Retina (tissue), 1 donor: ENCODE data around the gene PXMP4.

Experiments
- DNase-seq: peaks from one replicate; pipeline ENCODE4 v3.0.0-alpha.2; 2016

The PXMP4 gene

DNA sequence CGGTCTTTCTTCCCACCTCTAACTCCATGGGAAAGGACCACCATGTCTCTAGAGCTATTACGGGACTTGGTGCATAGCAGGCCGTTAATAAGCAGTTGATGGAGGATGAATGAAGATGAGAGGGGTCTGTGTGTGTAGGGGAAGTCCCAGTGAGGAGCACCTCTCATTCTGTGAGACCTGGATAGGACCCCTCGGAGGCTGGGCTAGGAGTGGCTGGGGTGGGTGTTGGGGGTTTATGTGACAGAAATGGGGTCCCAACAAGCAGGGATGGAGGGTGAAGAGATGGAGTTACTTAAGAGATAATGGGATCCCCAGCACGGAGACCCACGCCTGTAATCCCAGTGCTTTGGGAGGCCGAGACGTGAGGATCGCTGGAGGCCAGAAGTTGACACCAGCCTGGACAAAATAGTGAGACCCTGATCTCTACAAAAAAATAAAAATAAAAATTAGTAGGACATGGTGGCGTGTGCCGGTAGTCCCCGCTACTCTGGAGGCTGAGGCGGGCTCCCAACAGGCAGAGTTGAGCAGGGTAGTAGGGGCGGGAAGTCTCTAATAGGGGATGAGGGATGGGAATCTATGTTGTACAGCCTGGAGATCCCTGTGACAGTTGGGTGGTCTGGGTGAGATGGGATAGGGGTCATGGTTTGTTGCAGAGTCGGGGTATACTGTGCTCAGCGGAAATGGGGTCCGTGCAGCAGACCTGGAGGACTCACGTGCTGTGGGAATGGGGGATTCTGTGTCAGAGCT is 11.0 kb upstream of the PXMP4 start:
- no peak for DNase-seq

DNA sequence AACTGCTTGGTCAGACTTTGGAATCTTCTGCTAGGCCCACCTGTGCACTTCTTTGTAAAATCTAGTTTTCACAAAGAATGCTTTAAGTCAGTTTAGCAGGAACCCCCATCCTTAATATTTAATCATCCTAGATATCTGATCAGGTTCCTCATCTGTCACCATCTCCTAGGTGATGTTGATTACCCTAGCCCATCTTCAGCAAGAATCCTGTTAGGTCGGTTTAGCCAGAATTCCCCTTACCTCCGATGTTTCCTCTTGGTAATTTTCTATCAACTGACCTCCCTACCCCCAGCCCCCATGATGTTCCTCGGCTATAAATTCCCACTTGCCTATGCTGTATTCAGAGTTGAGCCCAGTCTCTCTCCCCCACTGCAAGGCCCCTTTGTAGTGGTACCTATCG is 9.0 kb upstream of the PXMP4 start:
- no peak for DNase-seq

DNA sequence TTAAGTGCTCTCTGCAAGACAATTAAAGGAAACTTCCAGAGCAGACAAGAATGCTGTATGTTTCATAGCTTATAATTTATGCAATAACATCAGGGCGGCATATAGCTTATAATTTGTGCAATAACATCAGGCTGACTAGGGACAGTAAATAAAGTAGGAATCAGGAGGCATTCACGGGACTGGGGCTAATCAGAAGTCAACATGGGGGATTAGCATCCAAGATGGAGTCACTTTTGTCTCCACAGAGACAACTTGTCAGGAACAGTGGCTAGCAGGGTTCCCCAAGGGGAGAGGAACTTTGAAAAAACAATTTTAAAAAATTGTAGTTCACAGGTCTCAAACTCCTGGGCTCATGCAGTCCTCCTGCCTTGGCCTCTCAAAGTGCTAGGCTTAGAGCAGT is 8.4 kb upstream of the PXMP4 start:
- DNase-seq, result no peak

DNA sequence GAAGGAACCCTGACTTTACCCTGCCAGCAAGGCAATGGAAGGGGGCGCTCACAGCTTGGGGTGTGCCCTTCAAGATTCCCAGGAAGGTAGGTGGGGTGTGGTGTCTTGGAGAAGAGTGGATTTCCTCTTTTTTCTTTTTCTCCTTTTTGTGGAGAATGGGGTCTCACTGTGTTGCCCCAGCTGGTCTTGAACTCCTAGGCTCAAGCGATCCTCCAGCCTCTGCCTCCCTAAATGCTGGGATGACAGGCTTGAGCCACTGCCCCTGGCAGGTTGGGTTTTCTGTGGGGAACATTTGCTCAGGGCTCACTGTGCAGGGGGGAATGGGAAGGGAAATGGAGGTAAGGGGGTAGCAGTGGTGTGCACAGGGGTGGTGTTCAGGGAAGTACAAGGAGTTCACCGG is 7.7 kb upstream of the PXMP4 start:
- DNase-seq, result no peak

DNA sequence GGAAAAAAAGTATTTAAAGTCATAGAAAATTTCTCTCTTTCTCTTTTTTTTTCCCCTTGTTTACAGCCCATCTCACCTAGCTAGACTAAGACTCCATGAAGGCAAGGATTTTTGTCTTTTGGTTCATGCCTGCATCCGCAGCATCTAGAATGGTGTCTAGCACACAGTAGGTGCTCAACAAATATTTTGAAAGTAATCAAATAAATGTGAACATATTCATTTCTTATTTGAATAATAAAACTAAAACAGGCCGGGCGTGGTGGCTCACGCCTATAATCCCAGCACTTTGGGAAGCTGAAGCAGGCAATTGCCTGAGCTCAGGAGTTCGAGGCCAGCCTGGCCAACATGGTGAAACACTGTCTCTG is 7.0 kb upstream of the PXMP4 start:
- DNase-seq, result no peak

DNA sequence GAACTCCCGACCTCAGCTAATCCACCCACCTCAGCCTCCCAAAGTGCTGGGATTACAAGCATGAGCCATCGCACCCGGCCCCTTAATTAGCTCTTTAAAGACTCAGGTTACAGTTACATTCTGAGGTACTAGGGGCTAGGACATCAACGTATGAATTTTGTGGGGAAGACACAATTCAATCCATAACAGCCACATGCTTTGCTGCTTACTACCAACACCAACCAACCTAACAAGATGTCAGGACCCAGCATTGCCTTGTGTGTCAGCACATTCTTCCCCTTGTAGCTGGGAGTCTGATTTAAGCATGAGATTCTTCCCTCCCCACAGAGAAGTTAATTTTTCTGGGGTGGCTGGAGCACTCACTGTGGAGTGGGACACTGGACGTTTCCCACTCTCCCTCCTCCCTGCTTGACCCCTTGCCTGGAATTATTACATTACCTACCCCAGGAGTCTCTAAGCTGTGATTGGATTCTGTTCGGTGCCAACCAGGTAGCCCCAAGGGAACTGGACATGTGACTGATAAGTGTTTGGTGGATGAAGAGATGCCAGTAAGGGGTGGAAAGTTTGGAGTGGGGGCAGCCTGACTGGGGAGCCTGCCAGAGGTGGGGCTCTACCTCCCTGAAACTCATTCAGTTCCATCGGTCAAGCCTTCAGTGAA is 5.6 kb upstream of the PXMP4 start:
- DNase-seq, result no peak

DNA sequence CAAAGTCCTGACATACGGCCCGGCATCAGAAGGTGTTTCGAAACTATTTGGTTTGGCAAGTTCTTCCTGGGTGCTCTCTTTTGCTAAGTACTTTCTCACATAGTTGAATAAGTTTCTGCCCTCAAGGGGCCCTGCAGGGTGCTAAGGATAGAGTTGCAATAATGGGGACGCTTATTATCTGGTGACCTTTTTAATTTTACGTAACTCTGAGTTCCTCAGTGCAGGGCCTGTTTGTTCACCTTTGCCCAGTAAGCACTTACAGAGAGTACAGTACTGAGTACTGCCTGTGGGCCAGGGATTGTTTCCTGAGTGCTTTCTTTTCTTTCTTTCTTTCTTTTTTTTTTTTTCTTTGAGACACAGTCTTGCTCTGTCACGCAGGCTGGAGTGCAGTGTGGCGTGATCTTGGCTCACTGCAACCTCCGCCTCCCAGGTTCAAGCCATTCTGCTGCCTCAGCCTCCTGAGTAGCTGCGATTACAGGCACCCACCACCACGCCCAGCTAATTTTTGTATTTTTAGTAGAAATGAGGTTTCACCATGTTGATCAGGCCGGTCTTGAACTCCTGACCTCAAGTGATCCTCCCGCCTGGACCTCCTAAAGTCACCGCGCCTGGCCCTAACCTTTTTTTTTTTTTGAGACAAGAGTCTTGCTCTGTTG is 4.5 kb upstream of the PXMP4 start:
- no peak for DNase-seq

DNA sequence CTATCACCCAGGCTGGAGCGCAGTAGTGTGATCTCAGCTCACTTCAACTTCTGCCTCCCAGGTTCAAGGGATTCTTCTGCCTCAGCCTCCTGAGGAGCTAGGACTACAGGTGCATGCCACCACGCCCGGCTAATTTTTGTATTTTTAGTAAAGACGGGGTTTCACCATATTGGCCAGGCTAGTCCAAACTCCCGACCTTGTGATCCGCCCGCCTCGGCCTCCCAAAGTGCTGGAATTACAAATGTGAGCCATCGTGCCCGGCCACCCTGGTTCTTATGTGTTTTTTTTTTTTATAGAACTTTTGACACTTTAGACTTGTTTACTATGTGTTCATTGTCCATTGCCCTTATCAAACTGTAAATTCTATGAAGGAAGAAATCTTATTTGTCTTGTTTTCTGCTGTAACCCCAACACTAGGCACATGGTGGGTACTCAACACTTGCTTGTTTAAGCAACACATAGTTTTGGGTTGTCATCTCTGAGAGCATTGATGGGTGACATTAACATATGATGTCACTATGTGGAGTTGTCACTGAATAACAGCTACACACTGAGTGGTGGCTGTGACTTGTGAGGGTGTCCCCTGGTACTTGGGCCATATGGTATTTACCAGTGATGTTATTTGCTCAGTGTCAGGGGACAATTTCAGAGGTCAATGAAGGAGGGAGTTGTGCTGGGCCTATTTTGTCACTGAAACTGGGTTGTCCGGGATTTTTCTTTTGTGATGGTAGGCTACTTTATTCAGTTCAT is 1.5 kb upstream of the PXMP4 start:
- no peak for DNase-seq

DNA sequence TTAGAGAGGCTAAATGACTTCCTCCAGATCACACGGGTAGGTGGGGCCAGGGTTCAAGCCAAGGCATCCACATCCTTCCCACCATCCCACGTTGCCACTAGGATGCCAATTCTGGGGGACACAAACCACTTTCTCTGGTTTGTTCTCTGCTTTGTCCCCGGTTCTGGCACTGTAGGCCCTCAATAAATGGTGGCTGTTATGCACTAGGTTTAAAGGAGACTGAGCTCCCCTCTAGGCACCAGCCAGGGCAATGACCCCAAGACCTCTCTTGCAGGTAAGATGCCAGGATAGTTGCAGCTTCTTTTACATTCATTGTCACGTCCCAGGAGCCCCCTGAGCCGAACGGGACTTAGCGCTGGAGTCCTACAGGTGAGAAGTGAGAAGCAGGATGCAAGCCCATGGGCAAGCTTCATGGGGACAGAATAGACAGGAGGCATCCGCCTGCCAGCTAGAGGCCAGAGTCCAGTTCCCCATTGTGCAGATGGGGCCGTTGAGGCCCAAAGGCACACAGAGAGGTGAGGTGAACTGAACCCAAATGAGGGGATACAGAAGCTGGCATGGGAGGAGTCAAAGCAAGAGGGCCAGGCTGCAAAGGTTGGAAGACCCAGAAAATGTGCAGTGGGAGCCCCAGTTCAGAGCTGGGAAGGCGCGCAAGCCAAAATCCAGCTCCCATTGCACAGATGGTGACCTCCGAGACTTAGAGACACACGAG is 677 bp downstream of the PXMP4 start:
- DNase-seq, result no peak

DNA sequence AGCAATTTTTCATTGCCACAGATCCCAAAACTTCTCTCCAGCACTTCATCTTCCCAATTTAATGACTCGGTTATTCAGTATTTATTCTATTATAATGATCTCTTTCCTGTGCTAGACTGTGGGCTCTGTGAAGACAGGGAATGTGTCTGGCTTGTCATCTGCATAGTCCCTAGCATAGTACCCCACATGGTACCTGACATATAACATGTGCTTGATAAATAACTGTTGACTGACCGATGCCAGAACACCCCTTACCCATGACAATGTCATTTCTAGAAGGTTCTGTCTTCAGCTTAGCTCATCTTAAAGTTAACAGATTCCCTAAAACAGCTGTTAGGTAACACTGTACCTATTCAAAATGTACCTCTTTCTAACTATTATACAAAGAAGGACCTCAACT is 3.6 kb downstream of the PXMP4 start:
- DNase-seq, result no peak

DNA sequence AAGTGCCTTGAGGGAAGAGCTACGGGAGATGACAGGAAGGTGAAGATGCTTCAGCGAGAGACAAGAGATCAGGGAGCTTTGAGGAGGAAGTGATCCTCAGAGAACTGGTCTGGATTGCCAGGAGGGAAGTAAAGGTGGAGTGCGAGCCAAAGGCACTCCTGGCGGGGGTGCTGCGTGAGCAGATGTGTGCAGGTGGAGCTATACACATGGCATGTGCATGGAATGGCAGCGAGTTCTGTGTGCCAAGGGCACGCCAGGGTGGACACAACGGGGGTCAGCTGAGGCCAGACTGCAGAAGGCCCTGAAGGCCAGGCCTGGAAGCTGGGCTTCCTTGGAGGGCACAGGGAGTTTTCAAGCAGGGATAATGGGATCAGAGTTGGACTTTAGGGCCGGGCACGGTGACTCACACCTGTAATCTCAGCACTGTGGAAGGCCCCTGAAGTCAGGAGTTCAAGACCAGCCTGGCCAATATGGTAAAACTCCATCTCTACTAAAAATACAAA is 6.2 kb downstream of the PXMP4 start:
- DNase-seq, result no peak

DNA sequence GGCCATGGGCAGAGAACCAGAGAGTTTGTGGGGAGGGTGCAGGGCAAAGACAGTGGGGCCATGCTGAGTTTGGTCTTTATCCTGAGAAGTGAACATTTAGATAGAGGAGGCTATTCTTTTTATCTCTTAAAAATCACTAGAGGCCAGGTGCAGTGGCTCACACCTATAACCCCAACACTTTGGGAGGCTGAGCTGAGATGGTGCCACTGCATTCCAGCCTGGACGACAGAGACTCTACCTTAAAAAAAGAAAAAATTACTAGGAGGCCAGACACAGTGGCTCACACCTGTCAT is 8.7 kb downstream of the PXMP4 start:
- no peak for DNase-seq

DNA sequence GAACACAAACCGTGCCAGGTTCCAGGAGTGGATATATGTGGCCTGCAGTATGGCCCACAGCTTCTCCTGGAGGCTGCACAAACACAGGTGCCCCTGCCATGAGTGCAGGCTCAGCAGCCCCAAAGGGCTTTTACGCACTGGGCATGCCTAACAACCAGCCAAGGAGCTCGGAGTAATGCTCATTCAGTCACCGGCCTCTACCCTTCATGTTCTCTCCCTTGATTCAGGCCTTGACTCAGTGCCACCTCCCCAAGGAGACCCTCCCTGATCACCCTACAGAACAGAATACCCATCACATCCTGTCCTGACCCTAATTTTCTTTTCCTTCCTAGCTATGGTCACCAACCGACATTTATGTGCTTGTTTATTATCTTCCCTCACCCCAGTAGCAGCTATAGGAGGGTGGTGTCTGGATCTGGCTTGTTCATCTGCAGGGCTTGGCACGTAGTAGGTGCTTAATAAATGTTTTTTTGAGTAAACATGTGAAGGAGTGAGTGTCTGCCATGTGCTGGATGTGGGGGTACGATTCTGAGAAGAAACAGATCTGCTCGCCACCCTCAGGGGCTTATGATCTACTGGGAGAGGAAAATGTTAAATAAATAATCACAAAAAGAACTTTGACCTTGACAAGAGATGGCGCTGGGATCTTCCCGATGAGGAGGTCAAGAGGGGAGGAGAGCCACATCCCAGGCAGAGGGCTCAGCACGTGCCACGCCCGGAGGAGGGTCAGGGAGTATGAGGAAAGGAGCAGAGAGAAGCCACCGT is 9.2 kb downstream of the PXMP4 start:
- no peak for DNase-seq

DNA sequence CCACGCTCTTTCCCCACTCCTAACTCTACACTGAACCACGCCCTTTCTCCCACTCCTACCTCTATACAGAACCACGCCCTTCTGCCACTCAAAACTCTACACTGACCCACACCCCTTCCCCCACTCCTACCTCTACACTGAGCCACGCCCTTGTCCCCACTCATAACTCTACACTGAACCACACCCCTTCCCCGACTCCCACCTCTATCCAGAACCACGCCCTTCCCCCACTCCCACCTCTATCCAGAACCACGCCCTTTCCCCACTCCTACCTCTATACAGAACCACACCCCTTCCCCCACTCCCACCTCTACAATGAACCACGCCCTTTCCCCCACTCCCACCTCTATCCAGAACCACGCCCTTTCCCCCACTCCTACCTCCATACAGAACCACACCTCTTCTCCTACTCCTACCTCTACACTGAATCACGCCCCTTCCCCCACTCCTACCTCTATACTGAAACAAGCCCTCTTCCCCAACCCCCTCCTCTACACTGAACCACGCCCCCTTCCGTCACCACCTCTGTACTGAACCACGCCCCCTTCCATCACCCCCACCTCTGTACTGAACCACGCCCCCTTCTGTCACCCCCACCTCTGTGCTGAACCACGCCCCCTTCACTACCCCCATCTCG is 10.1 kb downstream of the PXMP4 start:
- no peak for DNase-seq

DNA sequence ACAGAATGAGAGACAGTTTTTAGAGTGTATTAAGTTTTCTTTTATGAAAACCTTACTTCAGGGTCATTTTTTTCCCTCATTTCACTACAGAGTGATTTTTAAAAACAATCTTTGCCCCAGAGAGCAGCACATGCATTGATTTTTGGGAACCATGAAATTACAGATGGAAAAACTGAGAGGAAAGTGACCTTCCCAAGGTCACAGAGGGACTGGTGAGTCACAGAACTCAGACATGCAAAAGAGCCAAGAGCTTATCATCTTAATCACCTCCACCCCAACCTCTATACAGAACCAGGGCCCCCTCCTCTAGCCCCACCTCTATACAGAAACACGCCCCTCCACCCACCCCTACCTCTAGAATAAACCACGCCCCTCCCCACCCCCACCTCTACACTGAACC is 10.7 kb downstream of the PXMP4 start:
- DNase-seq, result no peak

DNA sequence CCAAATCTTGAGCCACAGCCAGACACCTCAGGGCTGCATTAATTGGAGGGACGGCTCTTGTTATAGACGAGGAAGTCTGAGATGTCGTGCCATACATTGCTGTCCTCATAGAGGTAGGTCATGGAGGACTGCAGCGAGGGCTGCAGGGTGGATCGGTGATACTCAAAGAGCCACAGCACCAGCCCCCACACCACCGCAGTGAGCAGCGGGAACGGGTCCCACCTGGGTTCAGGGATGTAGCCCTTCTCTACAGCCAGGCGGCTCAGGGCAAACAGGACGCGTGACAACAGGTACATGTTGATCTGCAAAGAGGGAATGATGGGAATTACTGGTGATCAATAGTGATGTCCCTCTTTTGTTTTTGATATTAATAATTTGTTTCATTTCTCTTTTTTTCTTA is 12.4 kb downstream of the PXMP4 start:
- DNase-seq, result no peak

DNA sequence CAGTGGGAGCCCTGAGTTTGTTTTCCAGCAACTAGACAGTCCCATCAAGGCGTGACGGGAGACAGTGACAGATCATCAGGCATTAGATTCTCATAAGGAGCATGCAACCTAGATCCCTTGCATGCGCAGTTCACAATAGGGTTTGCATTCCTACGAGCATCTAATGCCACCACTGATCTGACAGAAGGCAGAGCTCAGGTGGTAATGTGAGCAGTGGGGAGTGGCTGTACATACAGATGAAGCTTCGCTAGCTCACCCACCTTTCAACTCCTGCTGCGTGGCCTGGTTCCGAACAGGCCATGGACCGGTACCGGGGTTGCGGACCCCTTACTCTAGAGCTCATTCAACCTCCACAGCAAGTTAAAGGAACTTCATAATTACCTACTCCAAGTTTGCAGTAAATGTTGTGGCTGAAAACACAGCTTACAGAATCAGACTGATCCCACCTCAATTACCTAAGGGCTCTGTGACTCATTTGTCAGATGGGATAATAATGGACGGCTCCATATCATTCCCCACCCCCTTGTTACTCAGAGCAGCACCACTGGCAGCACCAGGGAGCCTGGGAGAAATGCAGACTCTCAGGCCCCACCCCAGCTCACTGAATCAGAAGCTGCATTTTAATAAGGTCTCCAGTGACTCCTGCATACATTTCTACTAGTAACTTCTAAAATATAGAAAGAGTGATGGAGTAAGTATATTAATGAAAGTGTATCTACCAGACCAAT is 15.7 kb downstream of the PXMP4 start:
- DNase-seq, result no peak

DNA sequence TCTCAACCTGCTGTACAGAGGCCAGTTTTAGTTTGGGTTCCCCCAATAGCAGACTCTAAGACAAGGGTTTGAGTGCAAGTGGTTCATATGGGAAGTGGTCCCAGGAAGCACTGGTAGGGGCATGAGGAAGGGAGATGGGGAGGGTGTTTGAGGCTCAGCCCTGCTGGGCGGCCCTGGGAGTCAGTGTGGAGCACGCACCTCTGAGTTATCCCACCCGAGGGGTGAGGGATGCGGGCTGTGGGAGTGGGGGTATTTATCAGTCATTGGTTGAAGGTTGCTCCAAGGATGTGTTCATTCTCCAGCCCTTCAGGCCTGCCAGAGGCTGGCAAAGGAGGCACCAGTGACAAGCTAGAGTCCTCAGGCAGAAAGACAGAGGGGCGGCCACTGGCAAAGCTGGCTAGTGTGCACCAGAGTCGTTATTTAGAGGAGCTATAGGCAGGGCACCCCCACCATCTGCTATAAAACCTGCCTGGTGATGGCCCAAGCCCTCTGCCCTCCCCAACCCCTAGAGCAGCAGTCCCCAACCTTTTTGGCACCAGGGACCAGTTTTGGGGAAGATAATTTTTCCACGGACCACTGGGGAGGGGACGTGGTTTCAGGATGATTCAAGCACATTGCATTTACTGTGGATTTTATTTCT is 16.5 kb downstream of the PXMP4 start:
- DNase-seq, result no peak

DNA sequence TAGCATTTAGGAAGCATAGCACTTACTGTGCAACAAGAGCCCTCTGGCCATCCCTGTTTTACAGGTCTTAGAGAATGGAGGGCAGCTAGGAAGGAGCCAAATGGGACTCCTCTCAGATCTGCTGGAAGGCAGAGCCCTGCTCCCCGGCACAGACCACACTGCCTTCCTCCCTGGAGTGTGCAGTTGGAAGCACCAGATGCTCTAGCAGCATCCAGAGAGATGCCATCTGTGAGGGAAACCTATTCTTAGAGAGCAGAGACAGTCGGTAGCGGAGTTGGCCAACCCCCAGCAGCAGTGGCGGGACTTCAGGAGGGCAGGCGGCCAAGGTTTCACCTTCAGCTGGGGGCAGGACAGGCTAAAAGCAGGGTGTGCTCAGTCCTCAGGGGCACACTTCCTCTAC is 17.2 kb downstream of the PXMP4 start:
- no peak for DNase-seq

DNA sequence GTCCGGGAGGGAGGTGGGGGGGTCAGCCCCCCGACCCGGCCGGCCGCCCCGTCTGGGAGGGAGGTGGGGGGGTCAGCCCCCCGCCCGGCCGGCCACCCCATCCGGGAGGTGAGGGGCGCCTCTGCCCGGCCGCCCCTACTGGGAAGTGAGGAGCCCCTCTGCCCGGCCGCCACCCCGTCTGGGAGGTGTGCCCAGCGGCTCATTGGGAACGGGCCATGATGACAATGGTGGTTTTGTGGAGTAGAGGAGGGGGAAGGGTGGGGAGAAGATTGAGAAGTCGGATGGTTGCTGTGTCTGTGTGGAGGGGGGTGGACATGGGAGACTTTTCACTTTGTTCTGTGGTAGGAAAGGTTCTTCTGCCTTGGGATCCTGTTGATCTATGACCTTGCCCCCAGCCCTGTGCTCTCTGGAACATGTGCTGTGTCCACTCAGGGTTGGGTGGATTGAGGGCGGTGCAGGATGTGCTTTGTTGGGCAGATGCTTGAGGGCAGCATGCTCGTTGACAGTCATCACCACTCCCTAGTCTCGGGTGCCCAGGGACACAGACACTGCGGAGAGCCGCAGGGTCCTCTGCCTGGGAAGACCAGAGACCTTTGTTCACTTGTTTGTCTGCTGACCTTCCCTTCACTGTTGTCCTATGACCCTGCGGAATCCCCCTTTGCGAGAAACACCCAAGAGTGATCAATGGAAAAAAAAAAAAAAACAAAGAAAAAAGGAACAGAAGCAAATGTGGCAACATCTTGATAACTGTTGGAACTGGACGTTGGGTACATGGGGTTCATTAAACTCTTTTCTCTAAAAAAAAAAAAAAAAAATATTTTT is 18.3 kb downstream of the PXMP4 start:
- DNase-seq, result no peak
